Cardiac fibroblast (primary cell): ENCODE data around the gene ALDH3B2.

Experiments used
- DNase-seq, 2 donors: peaks; one replicate each; pipeline versions ENCODE4 v3.0.0 to v3.0.0-alpha.2; 2010; ENCODE audit warnings: low read depth in 2 of 2
- H3K4me3 ChIP-seq, 2 donors: replicated peaks in 1 of 2; 1 replicate in 1 of 2; 2 replicates in 1 of 2; pipeline ENCODE4 v1.5.1; 2011; ENCODE audit warnings: low read depth in 2 of 2, low read length in 2 of 2, mild to moderate bottlenecking in 2 of 2, moderate library complexity in 1 of 2
- CTCF ChIP-seq: IDR thresholded peaks from one replicate; pipeline ENCODE4 v1.5.1; 2011; ENCODE audit warnings: low read depth, mild to moderate bottlenecking, low read length, inconsistent platforms

ALDH3B2 gene

GRCh38 chr11:67700548-67701262 lies 26.3 kb upstream of the ALDH3B2 start:
- no peak for DNase-seq
- no peak overlapping the region for H3K4me3 ChIP-seq
- no peak for TF ChIP-seq CTCF

GRCh38 chr11:67700141-67700540 lies 25.7 kb upstream of the ALDH3B2 start:
- TF ChIP-seq CTCF = no peak
- DNase-seq = no peak
- no peak overlapping the region for H3K4me3 ChIP-seq

GRCh38 chr11:67699521-67699920 lies 25.1 kb upstream of the ALDH3B2 start:
- no peak for TF ChIP-seq CTCF
- peak; percentile 10 to 48 for DNase-seq

GRCh38 chr11:67698247-67698646 lies 23.8 kb upstream of the ALDH3B2 start:
- no peak overlapping the region for H3K4me3 ChIP-seq
- peak; percentile 12 for TF ChIP-seq CTCF
- peak in 1 of 2 donors; percentile 12 for DNase-seq

More at GRCh38 chr11:67699521-67699920, 25.1 kb upstream of the ALDH3B2 start:
- H3K4me3 ChIP-seq = no peak overlapping the region

GRCh38 chr11:67697846-67698245 lies 23.4 kb upstream of the ALDH3B2 start:
- no peak overlapping the region for H3K4me3 ChIP-seq
- no peak for DNase-seq
- TF ChIP-seq CTCF = no peak

- TF ChIP-seq CTCF = no peak
- no peak overlapping the region for H3K4me3 ChIP-seq
- DNase-seq = no peak
Measured at GRCh38 chr11:67696998-67697397, 22.6 kb upstream of the ALDH3B2 start.

GRCh38 chr11:67695606-67696005 lies 21.2 kb upstream of the ALDH3B2 start:
- TF ChIP-seq CTCF = no peak
- no peak for DNase-seq

More at GRCh38 chr11:67695606-67696005, 21.2 kb upstream of the ALDH3B2 start:
- H3K4me3 ChIP-seq = no peak overlapping the region
